K562 (cell line): ENCODE data around the gene ISYNA1. TPM values are rescaled to one million over a fixed set of nuclear protein-coding genes. Genes with fewer than 3 reads are reported as not detected.

Experiments
- FOXM1 ChIP-seq, 2 experiments: fragments of 450-650 bp in 1 of 2; sonication (generic) in 1 of 2; formaldehyde crosslinking in 1 of 2; IDR thresholded peaks; 2 replicates each; pipeline versions ENCODE4 v1.6.1 to v1.9.0; 2017 to 2022; ENCODE audit warnings: low read depth in 2 of 2, mild to moderate bottlenecking in 2 of 2, missing genetic modification reagents in 1 of 2, moderate library complexity in 1 of 2
- MAZ ChIP-seq, 2 experiments: fragments of 450-650 bp in 1 of 2; sonication (generic) in 1 of 2; formaldehyde crosslinking; IDR thresholded peaks in 1 of 2; conservative IDR thresholded peaks in 1 of 2; 2 replicates each; pipeline versions ENCODE4 v1.4.0 to v1.5.0; 2020; ENCODE audit warnings: mild to moderate bottlenecking in 1 of 2, missing genetic modification reagents in 1 of 2
- POU5F1 ChIP-seq: fragments of 150-350 bp; IDR thresholded peaks from 2 replicates; pipeline ENCODE4 v1.6.1; 2014; ENCODE audit warnings: borderline replicate concordance, low read length, low read depth, mild to moderate bottlenecking; ENCODE audit not compliant: partially characterized antibody
- PPARD ChIP-seq: fragments of 250-450 bp; sonication (Bioruptor Pico); IDR thresholded peaks from 2 replicates; pipeline ENCODE4 v1.8.0; 2022; ENCODE audit warnings: inconsistent platforms, mild to moderate bottlenecking, moderate library complexity
- PRPF4 ChIP-seq: fragments of 200-400 bp; formaldehyde crosslinking; IDR thresholded peaks from one replicate; pipeline ENCODE4 v1.6.1; 2017; ENCODE audit warnings: low read length, low read depth, mild to moderate bottlenecking; ENCODE audit not compliant: insufficient read depth, poor library complexity, severe bottlenecking
- TEAD2 ChIP-seq: fragments of 450-650 bp; IDR thresholded peaks from 2 replicates; pipeline ENCODE4 v1.6.1; 2016; ENCODE audit warnings: missing genetic modification characterization, control low read depth, missing compliant biosample characterization
- ZNF699 ChIP-seq: fragments of 250-450 bp; sonication (Bioruptor Pico); IDR thresholded peaks from 2 replicates; pipeline ENCODE4 v1.8.0; 2021; ENCODE audit warnings: mild to moderate bottlenecking, moderate library complexity; ENCODE audit not compliant: insufficient replicate concordance
- polyA plus RNA-seq, 8 experiments: library from polyadenylated mRNA; depleted of rRNA in 4 of 8; stranded (reverse) in 5 of 8; unstranded in 3 of 8; fragments of >200 nt; fragmentation: Nextera tagmentation in 2 of 8; fragmentation: Illumina TruSeq in 1 of 8; extraction: Ambion mirVana in 2 of 8; extraction: Trizol in 1 of 8; gene quantifications; 2 replicates each; pipeline versions ENCODE4 v1.2.1 to v1.2.3, GENCODE V29; 2011 to 2014; ENCODE audit warnings: inconsistent platforms in 1 of 8, missing spikeins in 1 of 8
- total RNA-seq, 7 experiments: library from RNA; depleted of rRNA in 6 of 7; stranded (reverse); fragments of >200 nt in 6 of 7; fragmentation: Illumina TruSeq in 2 of 7; extraction: Trizol in 2 of 7; gene quantifications; 2 replicates each; pipeline versions ENCODE4 v1.2.1 to v1.2.3, GENCODE V29; 2011 to 2021; ENCODE audit warnings: low replicate concordance in 1 of 7
- TF ChIP-seq, protein P1 (sequence below): fragments of 450-650 bp; IDR thresholded peaks from 2 replicates; pipeline ENCODE4 v1.6.1; 2016; ENCODE audit warnings: mild to moderate bottlenecking, moderate library complexity
- TF ChIP-seq, protein P2 (sequence below): sonication (generic); formaldehyde crosslinking; IDR thresholded peaks from 2 replicates; pipeline ENCODE4 v1.8.0; 2022; ENCODE audit warnings: mild to moderate bottlenecking, missing genetic modification reagents
- TF ChIP-seq, protein P3 (sequence below), 3 experiments: IDR thresholded peaks in 2 of 3; conservative IDR thresholded peaks in 1 of 3; 2 replicates each; pipeline ENCODE4 v1.5.1; 2011 to 2012; ENCODE audit warnings: low read length in 3 of 3, mild to moderate bottlenecking in 3 of 3, control low read depth in 2 of 3, improper control_type of control experiment in 1 of 3, inconsistent platforms in 1 of 3, low read depth in 1 of 3, mixed read lengths in 1 of 3, moderate library complexity in 1 of 3; ENCODE audit not compliant: insufficient read depth in 2 of 3

ISYNA1 gene
- total and polyA plus RNA-seq, 9 of the 15 experiments (the other 6 are each of a cell fraction or from before 2014, with no cell fraction given), result 21.8 to 460 (median 93.2) TPM

DNA sequence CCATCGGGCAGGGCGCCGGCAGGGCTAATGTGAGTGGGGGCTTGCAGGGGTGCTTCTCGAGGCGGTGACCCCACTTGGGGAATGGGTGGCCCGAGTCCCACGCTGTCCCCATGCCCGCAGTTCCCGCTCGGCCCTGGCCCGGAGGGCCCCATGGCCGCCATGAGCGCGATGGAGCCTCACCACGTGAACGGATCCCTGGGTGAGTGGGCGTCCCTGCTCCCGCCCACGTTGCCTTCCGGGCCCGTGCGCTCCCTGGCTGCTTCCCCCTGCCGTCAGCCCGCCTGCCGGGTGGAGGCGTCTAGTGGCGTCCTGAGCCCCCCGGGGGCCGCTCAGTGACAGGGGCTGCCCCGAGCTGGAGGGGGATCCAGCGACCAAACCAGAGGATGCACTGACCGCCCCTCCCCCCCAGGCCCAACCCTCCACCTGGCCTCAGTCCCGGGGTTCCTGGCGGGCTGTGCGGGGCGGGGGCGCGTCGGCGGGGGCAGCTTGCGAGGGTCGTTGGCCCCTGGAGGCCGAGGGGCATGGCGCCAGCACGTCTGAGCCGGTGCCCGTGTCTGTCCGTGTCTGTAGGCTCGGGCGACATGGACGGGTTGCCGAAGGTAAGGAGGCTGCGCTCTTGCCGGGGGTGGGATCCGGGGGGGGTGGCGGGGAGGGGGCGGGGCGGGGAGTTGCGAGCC lies 4.8 kb downstream of the ISYNA1 start (continued):
- TF ChIP-seq, protein P1, sequence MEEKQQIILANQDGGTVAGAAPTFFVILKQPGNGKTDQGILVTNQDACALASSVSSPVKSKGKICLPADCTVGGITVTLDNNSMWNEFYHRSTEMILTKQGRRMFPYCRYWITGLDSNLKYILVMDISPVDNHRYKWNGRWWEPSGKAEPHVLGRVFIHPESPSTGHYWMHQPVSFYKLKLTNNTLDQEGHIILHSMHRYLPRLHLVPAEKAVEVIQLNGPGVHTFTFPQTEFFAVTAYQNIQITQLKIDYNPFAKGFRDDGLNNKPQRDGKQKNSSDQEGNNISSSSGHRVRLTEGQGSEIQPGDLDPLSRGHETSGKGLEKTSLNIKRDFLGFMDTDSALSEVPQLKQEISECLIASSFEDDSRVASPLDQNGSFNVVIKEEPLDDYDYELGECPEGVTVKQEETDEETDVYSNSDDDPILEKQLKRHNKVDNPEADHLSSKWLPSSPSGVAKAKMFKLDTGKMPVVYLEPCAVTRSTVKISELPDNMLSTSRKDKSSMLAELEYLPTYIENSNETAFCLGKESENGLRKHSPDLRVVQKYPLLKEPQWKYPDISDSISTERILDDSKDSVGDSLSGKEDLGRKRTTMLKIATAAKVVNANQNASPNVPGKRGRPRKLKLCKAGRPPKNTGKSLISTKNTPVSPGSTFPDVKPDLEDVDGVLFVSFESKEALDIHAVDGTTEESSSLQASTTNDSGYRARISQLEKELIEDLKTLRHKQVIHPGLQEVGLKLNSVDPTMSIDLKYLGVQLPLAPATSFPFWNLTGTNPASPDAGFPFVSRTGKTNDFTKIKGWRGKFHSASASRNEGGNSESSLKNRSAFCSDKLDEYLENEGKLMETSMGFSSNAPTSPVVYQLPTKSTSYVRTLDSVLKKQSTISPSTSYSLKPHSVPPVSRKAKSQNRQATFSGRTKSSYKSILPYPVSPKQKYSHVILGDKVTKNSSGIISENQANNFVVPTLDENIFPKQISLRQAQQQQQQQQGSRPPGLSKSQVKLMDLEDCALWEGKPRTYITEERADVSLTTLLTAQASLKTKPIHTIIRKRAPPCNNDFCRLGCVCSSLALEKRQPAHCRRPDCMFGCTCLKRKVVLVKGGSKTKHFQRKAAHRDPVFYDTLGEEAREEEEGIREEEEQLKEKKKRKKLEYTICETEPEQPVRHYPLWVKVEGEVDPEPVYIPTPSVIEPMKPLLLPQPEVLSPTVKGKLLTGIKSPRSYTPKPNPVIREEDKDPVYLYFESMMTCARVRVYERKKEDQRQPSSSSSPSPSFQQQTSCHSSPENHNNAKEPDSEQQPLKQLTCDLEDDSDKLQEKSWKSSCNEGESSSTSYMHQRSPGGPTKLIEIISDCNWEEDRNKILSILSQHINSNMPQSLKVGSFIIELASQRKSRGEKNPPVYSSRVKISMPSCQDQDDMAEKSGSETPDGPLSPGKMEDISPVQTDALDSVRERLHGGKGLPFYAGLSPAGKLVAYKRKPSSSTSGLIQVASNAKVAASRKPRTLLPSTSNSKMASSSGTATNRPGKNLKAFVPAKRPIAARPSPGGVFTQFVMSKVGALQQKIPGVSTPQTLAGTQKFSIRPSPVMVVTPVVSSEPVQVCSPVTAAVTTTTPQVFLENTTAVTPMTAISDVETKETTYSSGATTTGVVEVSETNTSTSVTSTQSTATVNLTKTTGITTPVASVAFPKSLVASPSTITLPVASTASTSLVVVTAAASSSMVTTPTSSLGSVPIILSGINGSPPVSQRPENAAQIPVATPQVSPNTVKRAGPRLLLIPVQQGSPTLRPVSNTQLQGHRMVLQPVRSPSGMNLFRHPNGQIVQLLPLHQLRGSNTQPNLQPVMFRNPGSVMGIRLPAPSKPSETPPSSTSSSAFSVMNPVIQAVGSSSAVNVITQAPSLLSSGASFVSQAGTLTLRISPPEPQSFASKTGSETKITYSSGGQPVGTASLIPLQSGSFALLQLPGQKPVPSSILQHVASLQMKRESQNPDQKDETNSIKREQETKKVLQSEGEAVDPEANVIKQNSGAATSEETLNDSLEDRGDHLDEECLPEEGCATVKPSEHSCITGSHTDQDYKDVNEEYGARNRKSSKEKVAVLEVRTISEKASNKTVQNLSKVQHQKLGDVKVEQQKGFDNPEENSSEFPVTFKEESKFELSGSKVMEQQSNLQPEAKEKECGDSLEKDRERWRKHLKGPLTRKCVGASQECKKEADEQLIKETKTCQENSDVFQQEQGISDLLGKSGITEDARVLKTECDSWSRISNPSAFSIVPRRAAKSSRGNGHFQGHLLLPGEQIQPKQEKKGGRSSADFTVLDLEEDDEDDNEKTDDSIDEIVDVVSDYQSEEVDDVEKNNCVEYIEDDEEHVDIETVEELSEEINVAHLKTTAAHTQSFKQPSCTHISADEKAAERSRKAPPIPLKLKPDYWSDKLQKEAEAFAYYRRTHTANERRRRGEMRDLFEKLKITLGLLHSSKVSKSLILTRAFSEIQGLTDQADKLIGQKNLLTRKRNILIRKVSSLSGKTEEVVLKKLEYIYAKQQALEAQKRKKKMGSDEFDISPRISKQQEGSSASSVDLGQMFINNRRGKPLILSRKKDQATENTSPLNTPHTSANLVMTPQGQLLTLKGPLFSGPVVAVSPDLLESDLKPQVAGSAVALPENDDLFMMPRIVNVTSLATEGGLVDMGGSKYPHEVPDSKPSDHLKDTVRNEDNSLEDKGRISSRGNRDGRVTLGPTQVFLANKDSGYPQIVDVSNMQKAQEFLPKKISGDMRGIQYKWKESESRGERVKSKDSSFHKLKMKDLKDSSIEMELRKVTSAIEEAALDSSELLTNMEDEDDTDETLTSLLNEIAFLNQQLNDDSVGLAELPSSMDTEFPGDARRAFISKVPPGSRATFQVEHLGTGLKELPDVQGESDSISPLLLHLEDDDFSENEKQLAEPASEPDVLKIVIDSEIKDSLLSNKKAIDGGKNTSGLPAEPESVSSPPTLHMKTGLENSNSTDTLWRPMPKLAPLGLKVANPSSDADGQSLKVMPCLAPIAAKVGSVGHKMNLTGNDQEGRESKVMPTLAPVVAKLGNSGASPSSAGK, result no peak; the same call in none of the 2 replicates
- TF ChIP-seq, protein P2, sequence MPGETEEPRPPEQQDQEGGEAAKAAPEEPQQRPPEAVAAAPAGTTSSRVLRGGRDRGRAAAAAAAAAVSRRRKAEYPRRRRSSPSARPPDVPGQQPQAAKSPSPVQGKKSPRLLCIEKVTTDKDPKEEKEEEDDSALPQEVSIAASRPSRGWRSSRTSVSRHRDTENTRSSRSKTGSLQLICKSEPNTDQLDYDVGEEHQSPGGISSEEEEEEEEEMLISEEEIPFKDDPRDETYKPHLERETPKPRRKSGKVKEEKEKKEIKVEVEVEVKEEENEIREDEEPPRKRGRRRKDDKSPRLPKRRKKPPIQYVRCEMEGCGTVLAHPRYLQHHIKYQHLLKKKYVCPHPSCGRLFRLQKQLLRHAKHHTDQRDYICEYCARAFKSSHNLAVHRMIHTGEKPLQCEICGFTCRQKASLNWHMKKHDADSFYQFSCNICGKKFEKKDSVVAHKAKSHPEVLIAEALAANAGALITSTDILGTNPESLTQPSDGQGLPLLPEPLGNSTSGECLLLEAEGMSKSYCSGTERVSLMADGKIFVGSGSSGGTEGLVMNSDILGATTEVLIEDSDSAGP, result 0 out of 2 replicates have a peak, but pooled peaks have one; percentile 37
- TF ChIP-seq PPARD (CRISPR knock-in tag) (no peak), PRPF4 (no peak), ZNF699 (CRISPR knock-in tag) (no peak), POU5F1 (no peak), FOXM1 (IDR thresholded peaks at IDR 0.05; ENCODE audit: low read depth) (no peak), FOXM1 (CRISPR knock-in tag; IDR thresholded peaks at IDR 0.05; ENCODE audit: low read depth) (no peak), TEAD2 (tag) (no peak), MAZ (CRISPR knock-in tag; conservative IDR thresholded peaks at IDR 0.05 in 1 of 2, IDR thresholded peaks at IDR 0.05 in 1 of 2) (peak; percentile 56 to 66; a peak in 3 of 4 replicates)
- TF ChIP-seq, protein P3, sequence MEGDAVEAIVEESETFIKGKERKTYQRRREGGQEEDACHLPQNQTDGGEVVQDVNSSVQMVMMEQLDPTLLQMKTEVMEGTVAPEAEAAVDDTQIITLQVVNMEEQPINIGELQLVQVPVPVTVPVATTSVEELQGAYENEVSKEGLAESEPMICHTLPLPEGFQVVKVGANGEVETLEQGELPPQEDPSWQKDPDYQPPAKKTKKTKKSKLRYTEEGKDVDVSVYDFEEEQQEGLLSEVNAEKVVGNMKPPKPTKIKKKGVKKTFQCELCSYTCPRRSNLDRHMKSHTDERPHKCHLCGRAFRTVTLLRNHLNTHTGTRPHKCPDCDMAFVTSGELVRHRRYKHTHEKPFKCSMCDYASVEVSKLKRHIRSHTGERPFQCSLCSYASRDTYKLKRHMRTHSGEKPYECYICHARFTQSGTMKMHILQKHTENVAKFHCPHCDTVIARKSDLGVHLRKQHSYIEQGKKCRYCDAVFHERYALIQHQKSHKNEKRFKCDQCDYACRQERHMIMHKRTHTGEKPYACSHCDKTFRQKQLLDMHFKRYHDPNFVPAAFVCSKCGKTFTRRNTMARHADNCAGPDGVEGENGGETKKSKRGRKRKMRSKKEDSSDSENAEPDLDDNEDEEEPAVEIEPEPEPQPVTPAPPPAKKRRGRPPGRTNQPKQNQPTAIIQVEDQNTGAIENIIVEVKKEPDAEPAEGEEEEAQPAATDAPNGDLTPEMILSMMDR (IDR thresholded peaks at IDR 0.05 in 2 of 3, conservative IDR thresholded peaks at IDR 0.05 in 1 of 3; ENCODE audit: insufficient read depth in 2 of 3, low read depth in 1 of 3, low read length in 3 of 3), result no peak
